Activated CD4-positive, alpha-beta memory T cell treated with anti-CD3 and anti-CD28 coated beads for 36 hours (primary cell): ENCODE results near the gene EIF4G3. TPM values are rescaled to one million over a fixed set of nuclear protein-coding genes. Genes with fewer than 3 reads are reported as not detected.

Experiments used
- CTCF ChIA-PET: fragments of 350-600 bp; sonication (Branson Sonifier 250); formaldehyde crosslinking; loops from one replicate; lab custom pipeline; 2021; ENCODE audit warnings: antibody characterized with exemption, inconsistent platforms; lab: Charles Lee
- POLR2A ChIA-PET: fragments of 350-600 bp; sonication (Branson Sonifier 250); formaldehyde crosslinking; loops from one replicate; lab custom pipeline; 2021; ENCODE audit warnings: antibody characterized with exemption; lab: Charles Lee
- DNase-seq: peaks from one replicate; pipeline ENCODE4 v3.0.0-alpha.2; 2020
- H3K27ac Mint-ChIP-seq: one replicate; pipeline ENCODE4 v1.8.0; 2021; ENCODE audit warnings: mixed read lengths
- H3K27me3 Mint-ChIP-seq: one replicate; pipeline ENCODE4 v1.8.0; 2021; ENCODE audit warnings: mixed read lengths
- H3K36me3 Mint-ChIP-seq: one replicate; pipeline ENCODE4 v1.8.0; 2021; ENCODE audit warnings: mixed read lengths
- H3K4me1 Mint-ChIP-seq: one replicate; pipeline ENCODE4 v1.8.0; 2021; ENCODE audit warnings: low read depth, mixed read lengths
- H3K4me3 Mint-ChIP-seq: one replicate; pipeline ENCODE4 v1.8.0; 2021; ENCODE audit warnings: mild to moderate bottlenecking, mixed read lengths
- H3K9me3 Mint-ChIP-seq: one replicate; pipeline ENCODE4 v1.8.0; 2021; ENCODE audit warnings: mixed read lengths
- intact Hi-C: fragments of 100-400 bp; cut with micrococcal nuclease; formaldehyde crosslinking; loops from one replicate; pipeline ENCODE4 v1.15.1; 2023
- total RNA-seq, 2 experiments: library from RNA; stranded (reverse); gene quantifications; one replicate each; pipeline ENCODE4 v1.2.3, GENCODE V29; 2021

Gene EIF4G3
- total RNA-seq, 2 experiments from 2014 or later = 39.9 to 42.7 TPM

DNA sequence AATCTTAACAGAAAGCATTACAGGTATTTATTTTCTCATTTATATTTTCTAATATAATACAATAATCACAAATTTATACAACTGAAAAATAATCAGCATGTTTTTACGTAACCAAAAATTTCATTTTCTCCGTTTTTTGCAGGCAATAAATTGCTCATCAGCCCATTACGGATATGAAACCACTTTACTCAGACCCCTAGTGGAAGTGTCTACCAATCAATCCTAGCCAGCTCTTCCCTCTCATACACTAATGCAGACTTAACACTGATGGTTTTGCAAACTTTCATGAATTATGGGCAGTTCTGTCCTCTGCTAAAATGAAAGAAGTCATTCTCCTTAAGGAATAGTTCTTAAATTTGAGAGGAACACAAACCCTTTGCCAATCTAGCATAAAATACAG lies 124.7 kb downstream of the EIF4G3 start:
- ChIA-PET CTCF (no interaction called here), POLR2A (no interaction called here)
- Mint-ChIP-seq H3K36me3 (peaks cover 6% of the 10 kb centered on the region), H3K27ac (no peak overlapping the region), H3K4me3 (no peak overlapping the region), H3K4me1 (no peaks in the 10 kb centered on the region), H3K27me3 (no peaks in the 10 kb centered on the region), H3K9me3 (no peaks in the 10 kb centered on the region)
- DNase-seq = no peak
- intact Hi-C loops = no loop called here

DNA sequence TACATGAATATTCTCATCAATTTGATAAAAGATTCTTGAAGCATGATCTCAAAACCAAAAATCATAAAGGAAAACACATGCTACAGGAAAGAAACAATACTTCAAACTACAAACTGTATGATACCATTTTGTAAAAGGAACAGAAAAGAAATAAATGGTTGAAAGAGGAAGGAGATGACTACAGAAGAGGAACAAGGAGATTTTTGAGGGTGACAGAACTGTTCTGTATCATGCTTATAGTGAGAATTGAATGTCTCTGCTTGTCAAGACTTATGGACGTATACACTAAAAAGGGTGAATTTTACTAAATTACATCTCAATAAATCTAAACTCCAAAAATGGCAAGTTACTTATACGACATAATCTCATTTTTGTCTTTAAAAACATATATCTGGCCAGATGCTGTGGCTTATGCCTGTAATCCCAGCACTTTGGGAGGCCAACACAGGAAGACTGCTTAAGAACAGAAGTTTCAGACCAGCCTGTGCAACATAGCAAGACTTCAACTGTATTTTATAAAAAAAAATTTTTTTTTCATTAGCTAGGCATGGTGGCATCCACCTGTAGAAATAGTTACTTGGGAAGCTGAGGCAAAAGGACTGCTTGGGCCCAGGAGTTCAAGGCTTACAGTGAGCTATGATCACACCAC lies 125.4 kb downstream of the EIF4G3 start:
- H3K4me1 Mint-ChIP-seq = no peaks in the 10 kb centered on the region
- ChIA-PET CTCF (no interaction called here), POLR2A (no interaction called here)
- H3K36me3 Mint-ChIP-seq = peaks cover 6% of the 10 kb centered on the region
- H3K27ac Mint-ChIP-seq = no peak overlapping the region
- H3K4me3 Mint-ChIP-seq = no peak overlapping the region
- H3K27me3 Mint-ChIP-seq = no peaks in the 10 kb centered on the region
- no peak for DNase-seq
- no peaks in the 10 kb centered on the region for H3K9me3 Mint-ChIP-seq
- intact Hi-C loops = no loop called here

DNA sequence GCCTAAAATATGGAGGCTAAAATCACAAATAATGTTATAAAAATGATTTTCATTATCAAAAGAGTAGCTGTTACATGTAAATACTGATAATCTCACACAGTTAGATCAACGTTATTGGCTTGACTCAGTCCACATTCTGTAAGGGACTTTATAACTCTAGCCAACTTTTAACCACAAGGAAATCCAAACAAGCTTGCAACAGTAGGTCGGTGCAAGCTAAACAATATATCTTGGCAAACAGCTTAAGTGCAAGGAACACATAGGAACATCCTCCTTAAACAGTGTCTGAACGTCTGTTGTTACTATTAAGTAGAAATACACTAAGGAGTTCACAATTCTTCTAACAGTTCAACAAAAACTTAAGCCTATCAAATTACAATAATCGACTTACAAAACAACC lies 126.7 kb downstream of the EIF4G3 start:
- intact Hi-C loops = no loop called here
- Mint-ChIP-seq H3K4me1 (no peaks in the 10 kb centered on the region), H3K4me3 (no peak overlapping the region), H3K27ac (no peak overlapping the region), H3K27me3 (no peaks in the 10 kb centered on the region), H3K9me3 (no peaks in the 10 kb centered on the region), H3K36me3 (peaks cover 8% of the 10 kb centered on the region)
- POLR2A ChIA-PET = no interaction called here
- CTCF ChIA-PET = no interaction called here
- no peak for DNase-seq

DNA sequence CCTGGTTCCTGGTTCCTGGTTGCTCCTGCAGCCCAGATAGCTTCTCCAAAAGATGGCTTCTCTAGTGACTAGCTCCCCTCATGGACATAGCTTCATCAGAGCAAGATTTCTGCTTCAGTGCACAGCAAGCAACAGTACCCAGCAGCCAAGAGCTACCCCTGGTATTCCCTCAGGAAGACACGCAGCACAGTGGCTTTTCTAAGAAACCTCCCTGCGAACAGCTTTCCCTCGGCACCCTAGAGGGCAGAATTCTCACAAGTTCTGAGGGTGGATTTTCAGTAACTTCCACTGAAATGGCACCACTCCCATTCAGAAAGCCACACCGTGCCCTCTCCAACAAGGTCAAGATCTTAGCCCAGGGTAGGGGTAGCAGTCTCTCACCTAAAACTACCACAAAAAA lies 128.2 kb downstream of the EIF4G3 start:
- CTCF ChIA-PET = no interaction called here
- no peak overlapping the region for H3K27ac Mint-ChIP-seq
- intact Hi-C loops = no loop called here
- H3K27me3 Mint-ChIP-seq = no peaks in the 10 kb centered on the region
- POLR2A ChIA-PET = interaction anchor here (0.5 kb wide), 1 partner anchor 23 kb away, joined by 3 read pairs; no protein-coding TSS in a partner anchor
- no peak overlapping the region for H3K4me3 Mint-ChIP-seq
- no peaks in the 10 kb centered on the region for H3K4me1 Mint-ChIP-seq
- peaks cover 8% of the 10 kb centered on the region for H3K36me3 Mint-ChIP-seq
- DNase-seq = no peak
- no peaks in the 10 kb centered on the region for H3K9me3 Mint-ChIP-seq

DNA sequence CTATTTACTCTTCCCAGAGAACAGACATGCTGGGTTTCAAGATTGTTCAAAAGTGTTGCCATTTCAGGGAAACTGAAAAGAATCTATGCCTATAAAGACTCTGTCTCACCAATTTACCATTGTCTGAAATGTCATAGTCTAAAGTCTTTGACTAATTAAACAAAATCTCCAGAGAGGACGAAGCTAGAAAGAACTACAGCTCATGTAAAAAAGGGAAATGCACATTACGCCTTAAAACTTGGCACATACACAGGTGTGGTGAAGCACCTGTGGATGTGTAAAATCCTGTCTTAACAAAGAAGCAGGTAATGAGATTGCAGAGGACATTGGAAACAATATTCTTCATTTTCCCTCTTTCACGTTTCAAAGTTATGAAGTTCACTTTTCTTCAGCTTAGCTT lies 130.6 kb downstream of the EIF4G3 start:
- no peak for DNase-seq
- Mint-ChIP-seq H3K9me3 (no peaks in the 10 kb centered on the region), H3K27me3 (no peaks in the 10 kb centered on the region), H3K36me3 (peaks cover 5% of the 10 kb centered on the region), H3K27ac (no peak overlapping the region), H3K4me3 (no peak overlapping the region), H3K4me1 (no peaks in the 10 kb centered on the region)
- CTCF ChIA-PET = interaction anchor here (0.6 to 0.9 kb wide), 2 partner anchors 149 to 1284 kb away, joined by 3 read pairs; no protein-coding TSS in a partner anchor
- intact Hi-C loops = no loop called here
- POLR2A ChIA-PET = no interaction called here

DNA sequence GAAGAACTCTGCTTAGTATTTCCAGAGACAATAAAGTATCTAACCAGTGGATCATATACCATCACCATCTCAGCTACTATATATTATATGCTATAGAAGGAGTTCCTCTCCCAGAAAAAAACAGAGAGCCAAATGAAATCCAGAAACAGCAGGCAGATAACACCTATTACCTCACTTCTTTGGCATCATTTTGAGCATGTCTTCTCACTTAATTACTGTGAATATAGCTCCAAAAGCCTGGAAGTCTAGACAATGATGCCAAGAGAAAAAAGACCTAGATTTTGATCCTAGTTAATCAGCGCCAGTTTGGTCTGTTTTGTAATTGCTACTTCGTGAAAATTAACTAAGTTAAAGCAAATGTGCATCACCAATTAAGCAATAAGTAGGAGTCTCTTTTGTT lies 131.3 kb downstream of the EIF4G3 start:
- ChIA-PET CTCF (no interaction called here), POLR2A (no interaction called here)
- Mint-ChIP-seq H3K36me3 (peaks cover 4% of the 10 kb centered on the region), H3K27me3 (no peaks in the 10 kb centered on the region), H3K9me3 (no peaks in the 10 kb centered on the region), H3K4me3 (no peak overlapping the region), H3K27ac (no peak overlapping the region), H3K4me1 (no peaks in the 10 kb centered on the region)
- no peak for DNase-seq
- intact Hi-C loops = no loop called here

DNA sequence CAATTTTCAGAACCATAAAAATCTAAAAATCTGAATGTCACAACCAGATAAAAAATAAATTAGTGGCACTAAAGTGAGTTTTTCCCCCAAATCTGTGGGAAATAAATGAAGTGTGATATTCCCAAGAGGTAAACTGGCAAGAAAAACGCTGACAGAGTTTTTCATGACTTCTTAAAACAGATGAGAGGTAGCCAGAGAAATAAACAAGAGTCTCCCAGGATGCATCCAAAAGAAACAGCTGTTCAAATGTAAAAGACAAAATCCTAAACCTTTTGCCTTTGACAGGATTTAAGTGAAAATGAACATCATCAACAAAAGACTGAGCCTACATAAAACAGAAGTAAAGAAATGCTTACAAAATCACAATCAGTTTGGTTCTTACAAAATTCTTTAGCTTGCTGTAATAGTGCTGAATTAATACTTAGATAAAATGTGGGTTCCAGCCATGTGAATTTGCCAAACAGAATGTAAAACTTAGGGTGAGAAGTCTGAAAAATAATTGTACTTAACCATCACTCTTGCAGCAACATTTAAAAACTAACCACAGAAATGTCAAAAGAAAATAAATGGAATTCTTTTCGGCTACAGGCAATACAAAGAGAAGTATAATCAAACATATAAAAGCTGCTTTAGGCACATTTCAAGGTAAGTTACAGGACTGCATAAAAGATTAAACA lies 133.6 kb downstream of the EIF4G3 start:
- H3K27ac Mint-ChIP-seq = no peak overlapping the region
- intact Hi-C loops = no loop called here
- no peaks in the 10 kb centered on the region for H3K9me3 Mint-ChIP-seq
- POLR2A ChIA-PET = no interaction called here
- no peak for DNase-seq
- H3K4me1 Mint-ChIP-seq = no peaks in the 10 kb centered on the region
- H3K27me3 Mint-ChIP-seq = no peaks in the 10 kb centered on the region
- peaks cover 2% of the 10 kb centered on the region for H3K36me3 Mint-ChIP-seq
- H3K4me3 Mint-ChIP-seq = no peak overlapping the region
- CTCF ChIA-PET = interaction anchor here (0.5 to 1.0 kb wide), 3 partner anchors 27 to 346 kb away, joined by 3 to 4 read pairs (median 3); no protein-coding TSS in a partner anchor

DNA sequence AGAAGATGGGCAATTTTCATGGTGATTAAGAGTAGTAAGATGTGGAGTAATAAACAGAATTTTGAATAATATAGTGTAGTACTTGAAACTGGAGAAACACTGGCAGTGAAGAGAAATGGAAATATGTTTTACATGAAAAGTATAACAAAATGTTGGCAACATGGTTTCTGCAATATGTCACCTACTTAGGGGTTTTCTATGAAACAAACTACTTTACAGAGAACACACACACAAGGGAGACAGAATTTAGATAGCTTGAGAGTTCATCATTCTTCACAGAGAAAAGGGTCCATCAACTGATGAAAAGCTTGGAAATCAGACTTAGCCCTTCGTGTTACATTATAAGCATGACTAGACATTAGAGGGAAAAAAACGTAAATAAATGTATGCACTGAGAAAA lies 135.2 kb downstream of the EIF4G3 start:
- no peak for DNase-seq
- Mint-ChIP-seq H3K27me3 (no peaks in the 10 kb centered on the region), H3K4me3 (no peak overlapping the region), H3K36me3 (peaks cover 4% of the 10 kb centered on the region), H3K9me3 (no peaks in the 10 kb centered on the region), H3K27ac (no peak overlapping the region), H3K4me1 (no peaks in the 10 kb centered on the region)
- ChIA-PET CTCF (no interaction called here), POLR2A (no interaction called here)
- intact Hi-C loops = no loop called here

DNA sequence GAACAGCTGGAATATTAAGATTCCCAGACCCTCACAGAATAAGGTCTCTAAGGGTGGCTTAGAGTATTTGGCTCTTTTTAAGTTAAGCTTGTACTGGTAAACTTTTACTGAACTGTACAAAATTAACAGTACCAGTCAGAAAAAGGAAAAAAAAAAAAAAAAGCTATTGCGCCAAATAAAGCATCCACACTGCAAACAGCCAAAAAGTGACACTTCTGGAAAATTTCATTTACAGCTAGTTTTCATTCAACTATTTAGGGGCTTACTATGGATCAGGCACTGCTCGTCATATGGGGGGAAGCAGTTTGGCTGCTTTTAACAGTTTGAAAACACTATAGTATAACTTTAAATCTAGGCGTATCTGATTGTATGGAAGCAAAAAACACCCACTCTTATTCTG lies 139.6 kb downstream of the EIF4G3 start:
- Mint-ChIP-seq H3K4me1 (no peaks in the 10 kb centered on the region), H3K27me3 (no peaks in the 10 kb centered on the region), H3K27ac (no peak overlapping the region), H3K36me3 (peaks cover 6% of the 10 kb centered on the region), H3K4me3 (no peak overlapping the region), H3K9me3 (peaks cover 2% of the 10 kb centered on the region)
- ChIA-PET POLR2A (no interaction called here), CTCF (interaction anchor here (0.6 to 0.9 kb wide), 2 partner anchors 18 to 497 kb away, joined by 3 read pairs; no protein-coding TSS in a partner anchor)
- no peak for DNase-seq
- intact Hi-C loops = no loop called here

DNA sequence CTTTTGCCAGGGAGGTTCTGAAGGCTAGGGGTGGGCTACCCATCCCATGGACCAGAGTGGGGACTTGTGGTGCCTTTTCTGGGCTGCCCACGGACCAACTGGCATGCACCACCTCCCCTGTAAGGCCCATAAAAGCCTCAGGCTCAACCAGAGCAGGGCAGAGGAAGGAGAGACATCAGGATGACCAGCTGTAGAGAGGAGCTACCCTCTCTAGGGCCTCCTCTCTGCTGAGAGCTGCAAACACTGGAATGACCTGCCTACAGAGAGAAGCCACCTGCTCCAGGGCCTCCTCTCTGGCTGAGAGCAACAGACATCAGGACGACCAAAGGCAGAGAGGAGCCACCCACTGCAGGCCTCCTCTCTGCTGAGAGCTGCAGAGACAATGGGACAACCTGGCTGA lies 140.9 kb downstream of the EIF4G3 start:
- no peaks in the 10 kb centered on the region for H3K4me1 Mint-ChIP-seq
- POLR2A ChIA-PET = no interaction called here
- no peak overlapping the region for H3K27ac Mint-ChIP-seq
- H3K9me3 Mint-ChIP-seq = peaks cover 2% of the 10 kb centered on the region
- H3K36me3 Mint-ChIP-seq = peaks cover 6% of the 10 kb centered on the region
- H3K4me3 Mint-ChIP-seq = no peak overlapping the region
- DNase-seq = no peak
- intact Hi-C loops = no loop called here
- CTCF ChIA-PET = no interaction called here
- H3K27me3 Mint-ChIP-seq = no peaks in the 10 kb centered on the region

DNA sequence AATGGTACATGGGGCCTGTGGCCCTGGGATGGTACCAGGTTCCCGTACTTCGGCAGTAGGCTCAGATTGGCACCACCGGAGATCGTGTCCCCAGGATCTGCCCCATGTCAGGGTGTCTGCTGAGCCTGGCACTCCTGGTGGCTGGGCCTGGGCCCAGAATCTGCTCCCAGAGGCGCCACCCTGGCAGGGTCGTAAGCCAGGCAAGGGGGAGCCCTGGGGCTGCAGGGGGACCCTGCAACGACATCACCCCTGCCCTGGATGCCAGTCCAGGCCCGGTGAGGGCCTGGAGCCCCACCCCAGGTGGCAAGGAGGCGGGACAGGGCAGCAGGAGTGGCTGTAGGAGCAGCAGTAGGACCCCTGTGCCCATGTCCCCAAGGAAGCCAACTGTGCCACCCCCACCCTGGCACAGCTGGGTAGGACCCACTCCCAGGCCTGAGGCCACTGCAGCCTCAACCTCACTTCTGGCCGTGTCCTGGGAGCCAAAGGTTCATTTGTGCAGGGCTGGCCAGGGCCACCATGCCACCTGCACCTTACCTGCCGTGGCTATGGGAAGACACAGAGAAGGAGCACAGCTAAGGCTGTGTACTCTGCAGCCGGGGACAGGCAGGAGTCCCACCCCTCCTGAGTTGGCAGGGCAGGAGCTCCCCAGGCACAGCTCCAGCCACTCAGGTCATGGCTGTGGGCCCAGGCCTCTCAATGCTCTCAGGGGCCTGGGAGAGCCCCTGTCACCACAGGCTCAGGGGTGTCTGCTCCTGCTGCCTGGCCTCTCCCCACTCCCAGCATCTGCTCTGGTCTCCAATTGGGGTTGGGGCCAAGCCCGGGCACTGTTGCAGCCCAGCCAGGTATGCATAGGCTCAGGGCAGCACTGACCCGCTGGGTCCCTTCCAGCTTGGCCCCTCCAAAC lies 141.7 kb downstream of the EIF4G3 start:
- H3K4me1 Mint-ChIP-seq = no peaks in the 10 kb centered on the region
- DNase-seq = no peak
- H3K9me3 Mint-ChIP-seq = peaks cover 2% of the 10 kb centered on the region
- POLR2A ChIA-PET = no interaction called here
- H3K27ac Mint-ChIP-seq = no peak overlapping the region
- intact Hi-C loops = no loop called here
- H3K4me3 Mint-ChIP-seq = no peak overlapping the region
- peaks cover 6% of the 10 kb centered on the region for H3K36me3 Mint-ChIP-seq
- no peaks in the 10 kb centered on the region for H3K27me3 Mint-ChIP-seq
- CTCF ChIA-PET = no interaction called here

DNA sequence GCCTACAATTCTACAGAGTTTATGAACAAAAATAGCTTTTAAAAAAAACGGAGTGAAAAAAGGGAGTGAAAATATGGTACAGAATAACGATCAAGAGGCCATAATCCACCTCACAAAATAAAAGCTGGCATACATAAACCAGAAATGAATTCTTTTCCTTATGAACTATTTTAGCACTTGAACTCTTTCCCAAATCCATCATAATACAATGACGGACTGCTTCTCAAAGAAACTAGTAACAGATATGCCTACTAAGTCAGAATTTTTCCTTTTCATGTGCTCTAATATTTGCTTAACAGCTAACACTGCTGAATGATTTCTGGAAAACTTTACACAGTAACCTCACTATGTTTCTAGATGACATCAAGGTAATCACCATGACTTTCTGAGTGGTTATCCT lies 144.0 kb downstream of the EIF4G3 start:
- DNase-seq = no peak
- H3K4me1 Mint-ChIP-seq = no peaks in the 10 kb centered on the region
- H3K27ac Mint-ChIP-seq = no peak overlapping the region
- H3K9me3 Mint-ChIP-seq = peaks cover 2% of the 10 kb centered on the region
- CTCF ChIA-PET = no interaction called here
- POLR2A ChIA-PET = no interaction called here
- intact Hi-C loops = no loop called here
- H3K36me3 Mint-ChIP-seq = peaks cover 6% of the 10 kb centered on the region
- no peak overlapping the region for H3K4me3 Mint-ChIP-seq
- no peaks in the 10 kb centered on the region for H3K27me3 Mint-ChIP-seq
